Measurements from ENCODE around the gene CYP4F3.

GRCh38 chr19:15591796-15592195 lies 48.9 kb upstream of the CYP4F3 start:
- TF ChIP-seq GATA2 (IDR thresholded peaks at IDR 0.05; ENCODE audit: low read depth, low read length), result no peak
- no peak for TF ChIP-seq GATA3 (IDR thresholded peaks at IDR 0.05; ENCODE audit: low read depth, low read length)

Measured in SH-SY5Y (cell line).